AML-193 (cell line): ENCODE data around the gene CUL9.
"Not testable (repeated sequence)": the region's sequence is repeated elsewhere in the genome, so short reads cannot be mapped to it uniquely, and the experiment has no call there.

Source experiments
- DNase-seq, 2 experiments: peaks; one replicate each; lab custom pipeline; 2025; lab: John Stamatoyannopoulos, UW

CUL9 gene

GRCh38 chr6:43181942-43182860, at the start of gene CUL9:
CUL9 (plus strand) TSS chr6:43182196; CDS start chr6:43184311, 2,115 bp downstream.
- DNase-seq = peak; percentile 62 to 70

- no peak for DNase-seq
Measured at GRCh38 chr6:43138267-43138666, 43.7 kb upstream of the CUL9 start.

- not testable (repeated sequence) for DNase-seq
Measured at GRCh38 chr6:43139973-43140372, 42.0 kb upstream of the CUL9 start.

- no peak for DNase-seq
Measured at GRCh38 chr6:43141644-43142043, 40.4 kb upstream of the CUL9 start.

- no peak for DNase-seq
Measured at GRCh38 chr6:43142101-43142500, 39.9 kb upstream of the CUL9 start.

- DNase-seq = no peak
Measured at GRCh38 chr6:43143235-43144128, 38.5 kb upstream of the CUL9 start.

- DNase-seq = no peak
Measured at GRCh38 chr6:43144879-43145278, 37.1 kb upstream of the CUL9 start.

- no peak for DNase-seq
Measured at GRCh38 chr6:43146261-43146660, 35.7 kb upstream of the CUL9 start.

- no peak for DNase-seq
Measured at GRCh38 chr6:43146709-43147688, 35.0 kb upstream of the CUL9 start.

GRCh38 chr6:43147691-43148477, 34.1 kb upstream of the CUL9 start:
- no peak for DNase-seq

- DNase-seq = no peak
Measured at GRCh38 chr6:43149265-43149664, 32.7 kb upstream of the CUL9 start.

GRCh38 chr6:43150051-43150751, 31.8 kb upstream of the CUL9 start:
- DNase-seq = no peak

- DNase-seq = no peak
Measured at GRCh38 chr6:43159599-43159998, 22.4 kb upstream of the CUL9 start.

GRCh38 chr6:43163899-43164298, 18.1 kb upstream of the CUL9 start:
- DNase-seq = no peak

GRCh38 chr6:43170417-43170930, 11.5 kb upstream of the CUL9 start:
- no peak for DNase-seq

GRCh38 chr6:43170931-43171706, 10.9 kb upstream of the CUL9 start, which contains the start of gene SRF:
SRF (plus strand) TSS chr6:43171269; CDS start chr6:43171657, 388 bp downstream.
- peak; percentile 100 for DNase-seq

GRCh38 chr6:43171707-43172103, 10.3 kb upstream of the CUL9 start:
- no peak for DNase-seq

- peak in 1 of 2 experiments; percentile 30 for DNase-seq
Measured at GRCh38 chr6:43172104-43173007, 9.6 kb upstream of the CUL9 start.
